IMR-90 (cell line): ENCODE results near the gene S100A2. TPM values are rescaled to one million over a fixed set of nuclear protein-coding genes. Genes with fewer than 3 reads are reported as not detected.

Experiments used
- ATAC-seq: fragments of 200-7000 bp; cut with Tn5 transposase; 2 replicates; pipeline ENCODE4 v1.9.1; 2020; ENCODE audit warnings: low read depth, mild to moderate bottlenecking, moderate library complexity
- BruUV-seq: library from RNA; stranded (reverse); fragments of 400-500 nt; replicated peaks from 2 replicates; lab custom pipeline; 2021; lab: Mats Ljungman, UMichigan
- CTCF ChIA-PET: fragments of 300-600 bp; formaldehyde crosslinking; extraction: SDS; loops from one replicate; lab custom pipeline; 2021; ENCODE audit warnings: antibody characterized with exemption; lab: Yijun Ruan, JAX
- POLR2A ChIA-PET: fragments of 300-600 bp; sonication (Branson Sonifier 250); formaldehyde crosslinking; loops from one replicate; lab custom pipeline; 2022; ENCODE audit warnings: antibody characterized with exemption; ENCODE audit not compliant: unreplicated experiment; lab: Charles Lee
- DNase-seq: peaks from one replicate; pipeline ENCODE4 v3.0.0; 2013
- H2AFZ ChIP-seq: replicated peaks from 2 replicates; pipeline ENCODE3; 2013; ENCODE audit warnings: low read length, mild to moderate bottlenecking; ENCODE audit not compliant: poor library complexity
- H2AK5ac ChIP-seq: 2 replicates; pipeline ENCODE4 v1.6.1; 2013; ENCODE audit warnings: low read depth, low read length, inconsistent platforms
- H2AK9ac ChIP-seq: replicated peaks from 2 replicates; pipeline ENCODE3; 2013; ENCODE audit warnings: mild to moderate bottlenecking, low read depth, low read length, moderate library complexity; ENCODE audit not compliant: poor library complexity
- H2BK120ac ChIP-seq: 2 replicates; pipeline ENCODE4 v1.6.1; 2013; ENCODE audit warnings: low read depth, low read length, inconsistent platforms
- H2BK15ac ChIP-seq: 3 replicates; pipeline ENCODE4 v1.6.1; 2013; ENCODE audit warnings: low read depth, low read length, inconsistent platforms
- H2BK20ac ChIP-seq: 2 replicates; pipeline ENCODE4 v1.6.1; 2013; ENCODE audit warnings: low read depth, mild to moderate bottlenecking, inconsistent platforms, low read length, moderate library complexity
- H2BK5ac ChIP-seq: 2 replicates; pipeline ENCODE4 v1.6.1; 2013; ENCODE audit warnings: mild to moderate bottlenecking, low read depth, low read length, inconsistent platforms; ENCODE audit not compliant: poor library complexity, severe bottlenecking
- H3K14ac ChIP-seq: replicated peaks from 2 replicates; pipeline ENCODE4 v1.6.1; 2013; ENCODE audit warnings: low read depth, low read length, inconsistent platforms
- H3K18ac ChIP-seq: 2 replicates; pipeline ENCODE4 v1.6.1; 2013; ENCODE audit warnings: low read depth, low read length, control low read depth
- H3K23ac ChIP-seq: 2 replicates; pipeline ENCODE4 v1.6.1; 2013; ENCODE audit warnings: low read depth, low read length, inconsistent platforms
- H3K27ac ChIP-seq: 2 replicates; pipeline ENCODE4 v1.5.1; 2013; ENCODE audit warnings: mild to moderate bottlenecking, control low read depth, low read length; ENCODE audit not compliant: insufficient read depth
- H3K27me3 ChIP-seq: 2 replicates; pipeline ENCODE4 v1.6.1; 2013; ENCODE audit warnings: low read length; ENCODE audit not compliant: control insufficient read depth, insufficient read depth
- H3K36me3 ChIP-seq: 2 replicates; pipeline ENCODE4 v1.6.1; 2013; ENCODE audit warnings: low read length, mixed read lengths; ENCODE audit not compliant: control insufficient read depth, insufficient read depth
- H3K4ac ChIP-seq: 2 replicates; pipeline ENCODE4 v1.6.1; 2013; ENCODE audit warnings: low read depth, low read length, inconsistent platforms
- H3K4me1 ChIP-seq: 2 replicates; pipeline ENCODE4 v1.6.1; 2013; ENCODE audit warnings: low read length, mixed read lengths; ENCODE audit not compliant: control insufficient read depth, insufficient read depth
- H3K4me2 ChIP-seq: 2 replicates; pipeline ENCODE4 v1.6.1; 2013; ENCODE audit warnings: low read depth, mild to moderate bottlenecking, control low read depth, low read length, moderate library complexity
- H3K4me3 ChIP-seq: 2 replicates; pipeline ENCODE4 v1.5.1; 2013; ENCODE audit warnings: low read depth, mild to moderate bottlenecking, control low read depth, low read length, moderate library complexity; ENCODE audit not compliant: insufficient read depth
- H3K56ac ChIP-seq: 2 replicates; pipeline ENCODE4 v1.6.1; 2013; ENCODE audit warnings: low read length, inconsistent platforms; ENCODE audit not compliant: insufficient read depth; ENCODE audit errors: extremely low read depth
- H3K79me1 ChIP-seq, 2 experiments: 2 replicates each; pipeline ENCODE4 v1.6.1; 2013; ENCODE audit warnings: low read length in 2 of 2, inconsistent platforms in 1 of 2, low read depth in 1 of 2
- H3K9ac ChIP-seq: 2 replicates; pipeline ENCODE4 v1.6.1; 2013; ENCODE audit warnings: low read depth, low read length, control low read depth
- H3K9me1 ChIP-seq: 2 replicates; pipeline ENCODE4 v1.6.1; 2013; ENCODE audit warnings: low read length, inconsistent platforms; ENCODE audit not compliant: insufficient read depth
- H3K9me3 ChIP-seq: 2 replicates; pipeline ENCODE4 v1.6.1; 2013; ENCODE audit warnings: low read length; ENCODE audit not compliant: control insufficient read depth, insufficient read depth
- H4K20me1 ChIP-seq: 2 replicates; pipeline ENCODE4 v1.6.1; 2013; ENCODE audit warnings: low read length, inconsistent platforms; ENCODE audit not compliant: insufficient read depth
- H4K5ac ChIP-seq: 2 replicates; pipeline ENCODE4 v1.6.1; 2013; ENCODE audit warnings: mild to moderate bottlenecking, low read depth, low read length, control low read depth
- H4K8ac ChIP-seq, 2 experiments: 2 replicates each; pipeline ENCODE4 v1.6.1; 2013; ENCODE audit warnings: low read depth in 2 of 2, low read length in 2 of 2, control low read depth in 1 of 2, inconsistent platforms in 1 of 2
- H4K91ac ChIP-seq: 2 replicates; pipeline ENCODE4 v1.6.1; 2013; ENCODE audit warnings: low read depth, low read length, inconsistent platforms; ENCODE audit not compliant: insufficient read depth
- BHLHE40 ChIP-seq: fragments of 150-350 bp; IDR thresholded peaks from 2 replicates; pipeline ENCODE4 v1.6.1; 2016; ENCODE audit warnings: mild to moderate bottlenecking, low read depth, low read length
- CEBPB ChIP-seq: IDR thresholded peaks from 2 replicates; pipeline ENCODE4 v1.6.1; 2012; ENCODE audit warnings: low read depth, low read length, improper control_type of control experiment
- CHD1 ChIP-seq: IDR thresholded peaks from 2 replicates; pipeline ENCODE4 v1.6.1; 2012; ENCODE audit warnings: low read depth, low read length, improper control_type of control experiment
- CTCF ChIP-seq: conservative IDR thresholded peaks from 2 replicates; pipeline ENCODE4 v1.5.1; 2012; ENCODE audit warnings: mild to moderate bottlenecking, low read depth, low read length, improper control_type of control experiment
- ELK1 ChIP-seq: fragments of 150-350 bp; IDR thresholded peaks from 2 replicates; pipeline ENCODE4 v1.6.1; 2016; ENCODE audit warnings: low read depth, mild to moderate bottlenecking, low read length, moderate library complexity, borderline replicate concordance
- FOS ChIP-seq: fragments of 150-350 bp; IDR thresholded peaks from 2 replicates; pipeline ENCODE4 v1.6.1; 2016; ENCODE audit warnings: low read depth, low read length
- MAFK ChIP-seq: IDR thresholded peaks from 2 replicates; pipeline ENCODE4 v1.6.1; 2012; ENCODE audit warnings: low read depth, low read length, improper control_type of control experiment
- MAZ ChIP-seq: IDR thresholded peaks from 2 replicates; pipeline ENCODE4 v1.6.1; 2012; ENCODE audit warnings: low read depth, mild to moderate bottlenecking, low read length, improper control_type of control experiment, moderate library complexity, borderline replicate concordance
- MXI1 ChIP-seq: IDR thresholded peaks from 2 replicates; pipeline ENCODE4 v1.6.1; 2012; ENCODE audit warnings: low read depth, mild to moderate bottlenecking, low read length, moderate library complexity, borderline replicate concordance
- NFE2L2 ChIP-seq: fragments of 150-350 bp; IDR thresholded peaks from 2 replicates; pipeline ENCODE4 v1.6.1; 2016; ENCODE audit warnings: low read depth, mild to moderate bottlenecking, low read length
- POLR2A ChIP-seq: IDR thresholded peaks from 2 replicates; pipeline ENCODE4 v1.6.1; 2012; ENCODE audit warnings: mild to moderate bottlenecking, low read depth, low read length
- RAD21 ChIP-seq: IDR thresholded peaks from 2 replicates; pipeline ENCODE4 v1.6.1; 2012; ENCODE audit warnings: low read length, improper control_type of control experiment
- RCOR1 ChIP-seq: IDR thresholded peaks from 2 replicates; pipeline ENCODE4 v1.6.1; 2012; ENCODE audit warnings: mild to moderate bottlenecking, low read length, improper control_type of control experiment; ENCODE audit not compliant: insufficient replicate concordance
- RFX5 ChIP-seq: IDR thresholded peaks from 2 replicates; pipeline ENCODE4 v1.8.0; 2012; ENCODE audit warnings: low read depth, mild to moderate bottlenecking, low read length, moderate library complexity
- SMC3 ChIP-seq: fragments of 150-350 bp; IDR thresholded peaks from 2 replicates; pipeline ENCODE4 v1.6.1; 2016; ENCODE audit warnings: low read depth, mild to moderate bottlenecking, antibody characterized with exemption, low read length, moderate library complexity
- WGBS, 2 experiments: methylation state at CpG; one replicate each; pipeline versions ENCODE4 v1.1.5 to v1.1.7; 2013; ENCODE audit warnings: missing lambda C conversion rate in 2 of 2; ENCODE audit not compliant: insufficient read length in 1 of 2; ENCODE audit errors: extremely low coverage in 2 of 2; 5-methylcytosine and 5-hydroxymethylcytosine counted together
- dilution Hi-C: fragments of 300-500 bp; cut with HindIII; formaldehyde crosslinking; loops from one replicate; pipeline ENCODE4 v1.14.3; 2018; ENCODE audit warnings: low sequenced_read_pairs; ENCODE audit not compliant: unreplicated experiment
- in situ Hi-C: fragments of 300-500 bp; cut with MboI; formaldehyde crosslinking; loops from 3 replicates; pipeline ENCODE4 v1.14.3; 2019; ENCODE audit warnings: low sequenced_read_pairs, inconsistent platforms, mixed read lengths
- intact Hi-C: fragments of 100-400 bp; cut with micrococcal nuclease; formaldehyde crosslinking; loops from 2 replicates; pipeline ENCODE4 v1.10.0; 2022
- polyA plus RNA-seq, 3 experiments: library from polyadenylated mRNA; depleted of rRNA; stranded (reverse); fragments of >200 nt; gene quantifications; 2 replicates each; pipeline ENCODE4 v1.2.3, GENCODE V29; 2012; ENCODE audit warnings: low replicate concordance in 1 of 3
- total RNA-seq: library from RNA; depleted of rRNA; stranded (reverse); fragments of >200 nt; gene quantifications from 2 replicates; pipeline ENCODE4 v1.2.3, GENCODE V29; 2012
- TF ChIP-seq, protein P1 (sequence below): fragments of 150-350 bp; IDR thresholded peaks from 2 replicates; pipeline ENCODE4 v1.6.1; 2017; ENCODE audit warnings: mild to moderate bottlenecking, antibody characterized with exemption, low read length, low read depth

Gene S100A2
- total and polyA plus RNA-seq, 2 of the 4 experiments (the other 2 are of a cell fraction): 3.6 to 7.9 TPM

DNA sequence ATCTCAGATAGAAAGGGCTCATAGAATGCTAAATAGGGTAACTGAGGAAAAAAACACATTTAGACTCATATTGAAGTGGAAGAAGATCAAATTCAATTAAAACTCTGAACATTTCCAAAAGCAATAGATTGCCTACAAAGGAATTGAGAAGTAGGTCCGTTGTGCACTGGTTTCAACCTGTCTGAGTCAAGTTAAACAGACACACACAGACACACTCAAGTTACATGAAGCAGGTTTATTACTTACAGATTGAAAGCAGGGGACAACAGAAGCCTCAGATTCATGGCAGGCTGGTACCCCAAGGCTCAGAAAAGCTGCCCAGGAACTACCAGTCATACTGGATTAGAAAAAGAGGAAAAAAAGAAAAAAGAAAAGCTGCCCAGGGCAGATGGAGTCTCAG lies 20.7 kb upstream of the S100A2 start:
- no peaks in the 10 kb centered on the region for H3K79me1 ChIP-seq
- no peak overlapping the region for H3K23ac ChIP-seq
- no CpG with 5 or more reads among the region's 1 CpG for WGBS, 2 experiments
- no TSS peak for BruUV-seq
- POLR2A ChIA-PET: no interaction called here
- no peak overlapping the region for H2BK120ac ChIP-seq
- no peak overlapping the region for H3K27ac ChIP-seq
- no peak overlapping the region for H3K14ac ChIP-seq
- H2BK15ac ChIP-seq: no peak overlapping the region
- DNase-seq (no peak), ATAC-seq (no peak)
- peaks cover 2% of the 10 kb centered on the region; the same call in 1 of the 2 replicates for H3K4me1 ChIP-seq
- no peak overlapping the region for H2AK5ac ChIP-seq
- H3K36me3 ChIP-seq: no peaks in the 10 kb centered on the region
- no peak overlapping the region for H4K8ac ChIP-seq
- intact Hi-C loops: no loop called here
- no peak overlapping the region for H3K4ac ChIP-seq
- H3K9ac ChIP-seq: no peak overlapping the region
- no peak overlapping the region for H3K4me3 ChIP-seq
- H2BK20ac ChIP-seq: no peak overlapping the region
- no peak overlapping the region for H2BK5ac ChIP-seq
- H4K5ac ChIP-seq: no peak overlapping the region
- H3K9me3 ChIP-seq: no peaks in the 10 kb centered on the region
- no peaks in the 10 kb centered on the region for H4K20me1 ChIP-seq
- dilution Hi-C loops: no loop called here
- CTCF ChIA-PET: interaction anchor here (0.6 kb wide), 1 partner anchor 34 kb away, joined by 5 read pairs; no protein-coding TSS in a partner anchor
- TF ChIP-seq CTCF (no peak), SMC3 (no peak), MXI1 (no peak), POLR2A (no peak), CEBPB (no peak), ELK1 (no peak), MAZ (no peak), FOS (no peak), CHD1 (no peak), BHLHE40 (no peak), RCOR1 (no peak), MAFK (no peak), RAD21 (no peak), RFX5 (no peak), NFE2L2 (no peak)
- TF ChIP-seq, protein P1, sequence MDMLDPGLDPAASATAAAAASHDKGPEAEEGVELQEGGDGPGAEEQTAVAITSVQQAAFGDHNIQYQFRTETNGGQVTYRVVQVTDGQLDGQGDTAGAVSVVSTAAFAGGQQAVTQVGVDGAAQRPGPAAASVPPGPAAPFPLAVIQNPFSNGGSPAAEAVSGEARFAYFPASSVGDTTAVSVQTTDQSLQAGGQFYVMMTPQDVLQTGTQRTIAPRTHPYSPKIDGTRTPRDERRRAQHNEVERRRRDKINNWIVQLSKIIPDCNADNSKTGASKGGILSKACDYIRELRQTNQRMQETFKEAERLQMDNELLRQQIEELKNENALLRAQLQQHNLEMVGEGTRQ: no peak
- in situ Hi-C loops: no loop called here
- no peaks in the 10 kb centered on the region for H3K9me1 ChIP-seq
- no peak overlapping the region for H3K18ac ChIP-seq
- no peak overlapping the region for H3K56ac ChIP-seq
- H4K91ac ChIP-seq: no peak overlapping the region
- no peak overlapping the region for H2AK9ac ChIP-seq
- H3K4me2 ChIP-seq: no peak overlapping the region
- H2AFZ ChIP-seq: no peak overlapping the region
- H3K27me3 ChIP-seq: no peaks in the 10 kb centered on the region
